GM19240 (cell line): ENCODE measurements around the gene NAMPT.
"Not testable (repeated sequence)": the region's sequence is repeated elsewhere in the genome, so short reads cannot be mapped to it uniquely, and the experiment has no call there.

Source experiments
- DNase-seq: peaks from one replicate; pipeline ENCODE4 v3.0.0; 2011; ENCODE audit warnings: low spot score; ENCODE audit not compliant: insufficient read length

Gene NAMPT

DNA sequence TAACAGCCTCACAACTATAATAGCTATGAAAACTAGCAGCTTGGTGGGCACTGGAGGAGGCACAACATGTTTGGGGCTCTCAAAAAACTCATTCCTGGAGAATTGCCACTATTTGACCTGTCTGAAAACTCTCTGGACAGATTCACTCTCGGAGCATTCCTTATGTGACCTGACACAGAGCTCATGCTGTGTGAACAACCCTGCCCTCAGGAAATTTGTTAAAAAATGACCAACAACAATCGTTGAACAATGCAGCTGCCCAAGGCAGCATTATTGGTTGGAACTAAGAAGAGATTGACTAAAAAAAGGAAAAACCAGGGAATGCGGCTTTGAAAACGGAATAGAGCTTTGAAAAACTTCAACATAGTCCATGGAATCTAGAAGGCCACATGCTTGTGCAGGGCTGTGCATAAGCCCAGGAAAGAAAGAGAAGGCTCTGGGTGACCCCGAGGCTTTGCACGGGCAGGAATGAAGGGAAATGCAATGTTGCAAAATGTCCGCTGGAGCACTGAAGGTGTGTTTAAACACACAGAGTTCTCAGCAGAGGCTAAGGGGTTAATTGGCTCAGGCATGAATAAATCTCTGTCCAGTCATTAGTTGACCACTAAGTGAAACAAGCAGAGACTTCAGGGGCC, 52.8 kb downstream of the NAMPT start:
- no peak for DNase-seq

DNA sequence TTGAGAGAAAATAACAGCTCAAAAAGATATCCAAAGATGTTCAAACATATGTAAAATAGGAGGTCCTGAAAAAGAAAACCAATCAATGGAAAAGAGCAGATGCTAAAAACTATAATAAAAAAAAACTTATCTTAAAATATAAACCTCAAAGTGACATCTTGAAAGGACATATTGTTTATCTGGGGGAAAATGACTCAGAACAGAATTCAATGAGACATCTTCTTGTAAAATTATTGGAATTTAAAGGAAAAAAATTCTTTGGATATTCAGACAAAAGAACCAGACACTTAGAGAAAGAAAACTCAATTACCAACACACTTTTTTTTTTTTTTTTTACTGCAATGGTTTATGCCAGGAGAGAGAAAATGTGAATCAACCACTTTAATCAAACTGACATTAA, 58.9 kb downstream of the NAMPT start:
- no peak for DNase-seq

GRCh38 chr7:106224797-106225196, 60.0 kb downstream of the NAMPT start:
- no peak for DNase-seq

- DNase-seq: no peak
Measured at GRCh38 chr7:106223156-106223555, 61.6 kb downstream of the NAMPT start.

DNA sequence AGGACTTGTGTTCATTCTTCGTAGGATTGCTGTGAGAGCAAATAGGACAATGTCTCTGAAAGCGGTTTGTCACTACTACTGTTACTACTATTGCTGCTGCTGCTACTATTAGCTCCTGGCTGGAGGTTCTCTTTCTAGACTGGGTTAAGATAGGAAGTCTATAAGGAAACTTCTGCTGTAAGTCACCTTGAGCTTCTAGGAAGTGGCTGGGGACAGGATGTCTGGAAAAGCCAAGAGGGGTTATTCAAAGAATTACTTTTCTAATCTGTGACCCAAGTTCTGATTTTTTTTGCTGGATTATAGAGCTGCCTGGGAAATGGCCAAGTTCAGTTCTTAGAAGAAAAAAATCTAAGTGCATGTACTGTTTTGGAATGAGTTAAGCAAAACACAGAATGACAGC, 62.2 kb downstream of the NAMPT start:
- DNase-seq: no peak

GRCh38 chr7:106220307-106220706, 64.5 kb downstream of the NAMPT start:
- DNase-seq: no peak

DNA sequence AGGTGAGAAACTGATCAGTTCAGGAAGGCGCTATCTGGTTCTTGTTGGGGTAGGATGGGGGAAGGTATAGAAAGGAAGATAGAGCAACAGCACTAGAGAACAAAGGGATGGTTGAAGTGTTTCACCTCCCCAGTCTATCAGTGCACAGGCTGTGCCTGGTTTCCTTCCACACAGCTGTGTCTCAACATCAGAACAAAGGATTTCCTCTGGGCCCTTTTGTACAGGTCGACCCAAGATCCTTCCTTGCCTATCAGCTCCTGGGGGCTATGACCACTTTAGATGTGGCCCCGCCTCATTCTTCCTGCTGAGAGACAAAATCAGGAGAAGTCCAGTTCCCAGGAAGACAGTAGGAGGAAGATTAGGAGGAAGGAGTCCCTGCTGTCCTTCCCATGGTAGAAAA, 65.6 kb downstream of the NAMPT start:
- no peak for DNase-seq

DNA sequence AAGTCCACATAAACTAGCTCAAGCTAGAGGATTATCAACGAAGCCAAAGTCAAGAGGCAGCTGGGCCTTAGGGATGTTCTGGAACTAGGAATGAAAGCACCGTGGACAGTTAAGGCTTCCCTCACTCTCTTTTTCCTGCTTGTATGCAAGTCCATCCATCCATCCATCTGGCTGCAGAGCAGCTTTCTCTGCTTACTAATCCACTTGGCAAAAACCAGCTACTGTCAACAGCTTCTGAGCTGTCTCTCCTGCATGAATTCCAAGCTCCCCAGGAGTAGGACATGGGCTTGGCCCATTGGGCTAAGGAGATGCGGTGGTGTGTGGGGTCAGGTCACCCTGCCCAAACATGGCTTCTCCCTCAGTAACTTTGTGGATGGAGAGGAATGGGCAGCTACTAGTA, 66.2 kb downstream of the NAMPT start:
- DNase-seq: no peak

DNA sequence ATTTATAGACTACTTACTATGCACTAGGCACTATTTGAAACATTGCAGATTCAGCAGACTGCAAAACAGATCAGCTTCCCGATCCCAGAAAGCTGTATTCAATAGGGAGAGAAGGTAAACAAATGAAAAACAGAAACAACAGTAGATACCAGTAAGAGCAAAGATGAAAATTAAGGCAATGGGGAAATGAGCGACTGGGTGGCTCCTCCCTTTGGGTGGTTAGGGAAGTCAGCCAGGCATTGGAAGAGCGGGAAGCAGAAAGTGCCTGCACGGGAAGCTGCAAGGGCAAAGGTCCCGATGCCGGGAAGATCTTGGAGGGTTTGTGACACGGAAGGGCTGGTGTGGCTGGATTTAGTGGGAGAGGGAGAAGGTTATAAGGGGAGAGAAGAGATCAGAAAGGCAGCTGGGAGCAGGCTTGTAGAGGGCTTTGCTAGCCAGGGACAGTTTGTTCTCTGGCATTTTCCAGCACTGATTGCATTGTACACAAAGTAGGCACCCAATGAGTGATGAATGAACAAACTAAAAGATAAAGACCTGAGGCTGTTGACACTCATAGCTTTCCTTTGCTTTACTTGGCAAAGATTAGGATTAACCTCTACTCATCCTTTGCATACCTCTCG, 67.8 kb downstream of the NAMPT start:
- DNase-seq: no peak

- DNase-seq: no peak
Measured at GRCh38 chr7:106216517-106216922, 68.3 kb downstream of the NAMPT start.

DNA sequence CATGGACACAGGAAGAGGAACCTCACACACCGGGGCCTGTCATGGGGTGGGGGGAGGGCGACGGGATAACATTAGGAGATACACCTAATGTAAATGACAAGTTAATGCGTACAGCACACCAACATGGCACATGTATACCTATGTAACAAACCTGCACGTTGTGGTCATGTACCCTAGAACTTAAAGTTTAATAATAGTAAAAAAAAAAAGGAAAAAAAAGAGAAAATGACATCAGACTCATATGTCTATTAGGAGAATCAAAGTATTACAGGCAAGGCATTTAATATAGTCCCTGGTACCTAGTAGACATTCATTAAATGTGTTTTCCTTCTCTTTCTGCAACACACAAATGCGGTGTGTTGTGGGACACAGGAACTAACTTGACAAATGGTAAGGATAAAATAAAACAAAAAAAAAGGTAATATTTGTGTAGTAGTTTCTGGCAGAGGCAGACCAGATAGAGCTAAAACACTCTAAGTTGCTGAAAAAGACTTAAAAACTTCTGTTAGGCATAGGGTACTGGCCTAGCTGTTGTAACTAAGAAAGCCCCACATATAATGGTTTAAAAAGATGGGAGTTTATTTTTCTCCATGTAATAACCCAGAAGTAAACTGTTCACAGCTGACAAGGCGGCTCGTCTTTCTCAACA, 68.8 kb downstream of the NAMPT start:
- no peak for DNase-seq

DNA sequence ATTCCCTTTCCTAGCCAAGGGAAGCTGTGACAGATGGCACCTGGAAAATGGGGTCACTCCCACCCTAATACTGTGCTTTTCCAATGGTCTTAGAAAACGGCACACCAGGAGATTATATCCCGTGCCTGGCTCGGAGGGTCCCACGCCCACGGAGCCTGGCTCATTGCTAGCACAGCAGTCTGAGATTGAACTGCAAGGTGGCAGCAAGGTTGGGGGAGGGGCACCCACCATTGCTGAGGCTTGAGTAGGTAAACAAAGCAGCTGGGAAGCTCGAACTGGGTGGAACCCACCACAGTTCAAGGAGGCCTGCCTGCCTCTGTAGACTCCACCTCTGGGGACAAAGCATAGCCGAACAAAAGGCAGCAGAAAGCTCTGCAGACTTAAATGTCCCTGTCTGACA, 75.8 kb downstream of the NAMPT start:
- DNase-seq: not testable (repeated sequence)

DNA sequence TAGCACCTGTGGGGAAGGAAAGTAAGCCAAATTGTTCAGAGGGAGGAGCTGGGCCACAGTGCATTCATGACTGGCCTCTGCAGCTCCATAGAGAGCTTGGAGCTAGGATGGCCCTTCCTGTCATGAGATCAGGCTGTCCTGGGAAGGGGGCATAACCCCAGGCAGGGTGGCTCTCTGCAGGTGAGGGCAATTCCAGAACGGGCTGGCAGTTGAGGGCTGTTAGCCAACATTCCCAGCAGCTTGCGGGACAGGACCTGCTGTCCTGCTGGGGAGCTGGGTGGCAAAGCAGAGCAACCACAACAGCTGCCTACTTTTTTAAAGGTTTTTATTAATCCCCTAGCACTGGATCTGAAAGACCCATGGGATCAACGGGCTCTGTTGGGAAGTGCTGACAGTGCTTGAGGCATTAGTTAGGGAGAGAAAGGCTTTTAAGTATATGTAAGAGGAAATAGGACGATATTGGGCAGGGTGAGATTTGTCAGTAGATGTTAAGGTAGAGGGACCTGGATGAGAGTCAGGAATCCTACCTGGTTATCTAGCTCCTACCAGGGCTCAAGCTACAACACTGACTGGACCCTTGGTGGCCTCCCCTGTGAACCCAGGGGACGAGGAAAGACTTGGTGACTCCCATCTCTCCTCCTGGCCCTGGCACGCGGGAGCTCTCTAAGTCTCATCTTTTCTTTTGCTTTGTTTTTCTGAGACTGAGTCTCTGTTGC, 77.8 kb downstream of the NAMPT start:
- no peak for DNase-seq

DNA sequence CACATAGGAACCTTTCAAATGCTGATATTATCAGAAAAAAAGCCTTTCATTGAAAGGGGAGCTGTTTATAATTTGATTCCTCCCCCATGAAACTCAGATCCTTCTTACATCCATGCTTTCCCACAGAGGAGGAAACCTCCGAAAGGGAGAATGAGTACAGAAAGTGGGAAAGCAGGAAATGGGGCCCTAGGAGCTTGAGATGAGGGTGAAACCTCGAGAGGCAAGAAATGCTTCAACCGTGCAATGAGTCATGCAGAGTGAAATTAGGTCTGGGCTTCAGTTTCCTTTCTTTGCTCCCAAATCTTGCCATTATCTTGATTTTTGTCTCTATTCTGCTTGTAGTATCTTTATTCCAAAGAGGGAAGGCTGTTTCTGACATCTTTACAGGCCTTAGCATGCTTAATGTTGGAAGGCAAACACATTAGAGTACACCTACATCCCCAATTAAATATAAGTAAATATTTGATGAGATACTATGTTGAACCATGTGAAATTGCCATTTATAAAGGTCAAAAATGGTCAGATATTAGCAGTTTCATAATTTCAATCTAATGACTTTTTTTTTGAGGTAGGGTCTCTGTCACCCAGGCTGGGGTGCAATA, 79.1 kb downstream of the NAMPT start:
- DNase-seq: no peak

DNA sequence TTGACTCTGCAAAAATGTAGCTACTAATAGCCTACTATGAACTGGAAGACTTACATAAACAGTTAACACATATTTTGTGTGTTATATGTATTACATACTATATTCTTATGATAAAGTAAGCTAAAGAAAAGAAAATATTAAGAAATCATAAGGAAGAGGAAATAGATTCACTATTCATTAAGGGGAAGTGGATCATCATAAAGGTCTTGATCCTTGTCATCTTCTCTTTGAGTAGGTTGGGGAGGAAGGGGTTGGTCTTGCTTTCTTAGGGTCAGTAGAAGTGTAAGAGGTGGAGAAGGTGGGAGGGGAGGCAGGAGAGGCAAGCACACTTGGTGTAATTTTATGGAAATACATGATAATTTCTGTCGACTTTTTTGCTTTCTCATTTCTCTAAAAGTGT, 81.3 kb downstream of the NAMPT start:
- no peak for DNase-seq

- no peak for DNase-seq
Measured at GRCh38 chr7:106201164-106201563, 83.6 kb downstream of the NAMPT start.

GRCh38 chr7:106199813-106200364, 84.9 kb downstream of the NAMPT start:
- no peak for DNase-seq

- no peak for DNase-seq
Measured at GRCh38 chr7:106199024-106199423, 85.8 kb downstream of the NAMPT start.
